SJCRH30 (cell line): Measurements from ENCODE around the gene NPHP4. TPM values are rescaled to one million over a fixed set of nuclear protein-coding genes. Genes with fewer than 3 reads are reported as not detected.
"Not testable (repeated sequence)": the region's sequence is repeated elsewhere in the genome, so short reads cannot be mapped to it uniquely, and the experiment has no call there.

Experiments
- DNase-seq, 2 experiments: peaks; one replicate each; pipeline ENCODE4 v3.0.0-alpha.2; 2015 to 2020
- H3K27ac ChIP-seq: fragments of 250-450 bp; sonication (Bioruptor Pico); 2 replicates; pipeline ENCODE4 v1.5.1; 2020; ENCODE audit warnings: mild to moderate bottlenecking, moderate library complexity
- H3K27me3 ChIP-seq: fragments of 250-450 bp; sonication (Bioruptor Pico); 2 replicates; pipeline ENCODE4 v1.5.1; 2020; ENCODE audit warnings: mild to moderate bottlenecking, moderate library complexity
- H3K36me3 ChIP-seq: fragments of 250-450 bp; sonication (Bioruptor Pico); 2 replicates; pipeline ENCODE4 v1.5.1; 2020; ENCODE audit warnings: mild to moderate bottlenecking, moderate library complexity
- H3K4me1 ChIP-seq: fragments of 250-450 bp; sonication (Bioruptor Pico); 2 replicates; pipeline ENCODE4 v1.5.1; 2020; ENCODE audit warnings: mild to moderate bottlenecking, moderate library complexity
- H3K4me3 ChIP-seq: fragments of 250-450 bp; sonication (Bioruptor Pico); 2 replicates; pipeline ENCODE4 v1.5.1; 2020; ENCODE audit warnings: mild to moderate bottlenecking, moderate library complexity
- H3K9me3 ChIP-seq: fragments of 250-450 bp; sonication (Bioruptor Pico); replicated peaks from 2 replicates; pipeline ENCODE4 v1.5.1; 2020; ENCODE audit warnings: mild to moderate bottlenecking, moderate library complexity
- total RNA-seq: library from RNA; depleted of rRNA; stranded (reverse); fragments of >200 nt; shearing (Covaris generic); gene quantifications from 2 replicates; pipeline ENCODE4 v1.2.3, GENCODE V29; 2014

NPHP4 gene
- total RNA-seq, 1 experiment from 2014 or later: 7.3 TPM

DNA sequence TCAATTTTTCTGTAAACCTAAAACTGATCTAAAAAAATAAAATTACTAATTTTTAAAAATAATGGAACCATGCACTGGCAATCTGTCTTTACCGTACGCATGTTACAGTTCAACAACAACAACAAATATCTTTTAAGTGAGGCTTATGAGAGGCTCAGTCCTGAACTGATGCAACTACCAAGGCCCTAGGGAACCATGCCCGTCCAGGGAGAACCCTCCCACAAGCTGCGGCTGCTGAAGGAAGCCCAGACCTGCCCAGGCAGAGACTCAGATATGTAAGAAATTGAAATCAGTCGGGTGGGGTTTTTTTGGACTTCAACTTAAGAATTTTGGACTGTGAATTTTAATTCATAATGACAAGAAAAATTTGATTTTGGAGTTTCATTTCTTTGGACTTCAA, 91.1 kb downstream of the NPHP4 start:
- Histone ChIP-seq H3K27ac (no peak overlapping the region), H3K27me3 (no peaks in the 10 kb centered on the region), H3K36me3 (peaks cover 5% of the 10 kb centered on the region; the same call in 1 of the 2 replicates), H3K4me3 (no peak overlapping the region), H3K4me1 (no peaks in the 10 kb centered on the region), H3K9me3 (no peaks in the 10 kb centered on the region)
- no peak for DNase-seq

DNA sequence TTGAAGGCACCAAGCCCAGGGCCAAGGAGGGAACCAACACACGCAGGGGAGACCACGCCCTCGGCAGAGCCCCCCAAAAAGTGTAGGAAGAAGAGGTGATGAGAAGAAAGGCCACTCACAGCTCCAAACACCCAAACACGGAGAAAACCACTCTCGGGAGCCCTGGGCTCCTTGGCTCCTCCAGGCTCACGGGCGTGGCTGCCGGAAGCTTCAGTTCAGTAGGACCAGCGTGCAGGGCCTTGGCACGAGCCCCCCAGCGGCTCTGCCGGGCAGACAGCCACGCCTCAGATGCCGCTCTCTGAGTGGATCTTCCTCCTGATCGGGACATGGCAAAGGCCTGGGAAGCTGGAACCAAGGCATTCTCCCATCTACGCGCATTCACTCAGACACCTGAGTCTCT, 94.0 kb downstream of the NPHP4 start:
- Histone ChIP-seq H3K4me1 (no peaks in the 10 kb centered on the region), H3K27ac (no peak overlapping the region), H3K9me3 (no peaks in the 10 kb centered on the region), H3K4me3 (no peak overlapping the region), H3K36me3 (peaks cover 5% of the 10 kb centered on the region; the same call in 1 of the 2 replicates), H3K27me3 (no peaks in the 10 kb centered on the region)
- DNase-seq: no peak

DNA sequence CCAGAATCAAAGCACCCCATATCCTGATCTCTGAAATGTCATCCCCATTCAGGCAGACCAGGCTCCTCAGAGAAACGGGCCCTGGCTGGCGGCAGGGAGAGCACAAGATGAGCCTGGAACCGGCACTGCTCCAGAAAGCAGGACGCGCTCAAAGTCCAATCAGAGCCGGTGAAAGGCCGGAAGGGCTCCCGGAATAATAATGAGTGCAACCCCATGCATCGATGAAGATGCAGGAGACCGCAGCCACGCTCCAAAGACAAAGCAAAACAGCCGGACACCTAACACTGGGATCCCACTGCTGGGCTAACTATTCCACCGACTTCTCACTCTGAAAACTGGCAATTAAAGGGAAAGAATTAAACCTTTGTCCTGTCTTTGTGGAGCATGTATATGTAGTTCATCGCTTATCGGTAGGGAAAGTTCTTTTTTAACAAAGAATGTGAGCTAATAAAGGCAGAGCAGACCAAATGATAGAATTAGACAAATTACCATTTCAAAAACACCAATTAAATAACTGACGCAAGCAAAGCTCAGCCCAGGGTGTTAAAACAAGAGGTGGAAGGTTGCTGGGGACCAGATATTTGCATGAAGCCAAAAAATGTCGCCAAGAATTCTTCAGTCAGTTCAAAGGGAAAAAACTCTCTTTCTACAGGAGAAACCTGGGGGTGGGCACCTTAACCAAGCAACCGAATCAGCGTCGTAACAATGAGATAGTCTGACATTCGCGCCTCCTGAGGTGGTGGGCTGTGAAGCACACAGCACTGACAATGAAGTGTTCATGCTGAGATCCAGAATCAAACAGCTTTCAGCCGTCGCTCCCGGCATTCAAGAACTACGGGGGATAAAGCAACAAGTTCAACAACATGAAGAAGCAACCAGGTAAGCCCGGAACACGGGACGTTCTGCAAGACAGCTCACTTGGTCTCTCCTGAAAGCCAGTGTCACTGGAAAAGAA, 95.2 kb downstream of the NPHP4 start:
- H3K9me3 ChIP-seq: no peaks in the 10 kb centered on the region
- H3K4me1 ChIP-seq: peaks cover under 1% of the 10 kb centered on the region
- H3K36me3 ChIP-seq: no peaks in the 10 kb centered on the region; the same call in 1 of the 2 replicates
- no peaks in the 10 kb centered on the region for H3K27me3 ChIP-seq
- no peak for DNase-seq
- H3K27ac ChIP-seq: no peak overlapping the region
- no peak overlapping the region for H3K4me3 ChIP-seq

DNA sequence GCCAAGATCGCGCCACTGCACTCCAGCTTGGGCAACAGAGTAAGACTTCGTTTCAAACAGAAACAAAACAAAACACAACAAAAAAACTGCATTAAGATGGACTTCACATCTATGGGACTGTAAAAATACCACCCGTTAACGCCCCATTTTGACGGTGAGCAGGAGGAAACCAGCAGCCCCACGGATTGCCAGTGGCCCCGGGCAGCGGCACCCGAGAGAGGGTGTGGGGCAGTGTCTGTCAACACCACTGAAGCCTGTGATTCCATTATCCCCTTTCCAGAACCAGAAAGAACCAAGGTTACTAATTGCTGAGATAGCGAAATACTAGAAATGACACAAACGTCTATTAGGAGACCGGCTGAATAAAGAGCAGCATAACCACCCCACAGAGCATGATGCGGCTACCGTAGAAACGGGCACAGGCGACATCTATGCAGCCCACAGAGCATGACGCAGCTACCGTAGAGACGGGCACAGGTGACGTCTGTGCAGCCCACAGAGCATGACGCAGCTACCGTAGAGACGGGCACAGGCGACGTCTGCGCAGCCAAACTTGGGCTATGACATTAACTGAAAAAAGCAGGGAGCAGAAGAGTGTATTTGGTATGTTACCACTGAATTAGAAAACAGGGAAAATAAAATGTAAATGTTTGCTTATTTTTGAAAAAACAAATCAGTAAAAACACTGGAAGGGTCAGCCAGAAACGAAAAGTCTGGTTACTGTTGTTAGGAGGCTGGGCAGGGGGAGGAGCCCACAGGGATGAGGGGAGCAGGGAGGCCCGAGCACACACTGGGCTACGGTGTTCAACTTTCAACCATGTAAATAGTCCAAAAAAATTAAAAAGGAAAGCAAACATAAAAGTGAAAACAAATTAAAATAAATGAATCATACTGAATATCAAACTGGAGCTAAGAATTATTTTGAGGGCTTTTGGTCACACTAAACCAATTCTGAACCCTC, 96.5 kb downstream of the NPHP4 start:
- no peak overlapping the region for H3K27ac ChIP-seq
- no peaks in the 10 kb centered on the region for H3K27me3 ChIP-seq
- no peak overlapping the region for H3K4me3 ChIP-seq
- no peaks in the 10 kb centered on the region for H3K9me3 ChIP-seq
- no peaks in the 10 kb centered on the region; the same call in 1 of the 2 replicates for H3K36me3 ChIP-seq
- H3K4me1 ChIP-seq: peaks cover 13% of the 10 kb centered on the region
- DNase-seq: no peak

DNA sequence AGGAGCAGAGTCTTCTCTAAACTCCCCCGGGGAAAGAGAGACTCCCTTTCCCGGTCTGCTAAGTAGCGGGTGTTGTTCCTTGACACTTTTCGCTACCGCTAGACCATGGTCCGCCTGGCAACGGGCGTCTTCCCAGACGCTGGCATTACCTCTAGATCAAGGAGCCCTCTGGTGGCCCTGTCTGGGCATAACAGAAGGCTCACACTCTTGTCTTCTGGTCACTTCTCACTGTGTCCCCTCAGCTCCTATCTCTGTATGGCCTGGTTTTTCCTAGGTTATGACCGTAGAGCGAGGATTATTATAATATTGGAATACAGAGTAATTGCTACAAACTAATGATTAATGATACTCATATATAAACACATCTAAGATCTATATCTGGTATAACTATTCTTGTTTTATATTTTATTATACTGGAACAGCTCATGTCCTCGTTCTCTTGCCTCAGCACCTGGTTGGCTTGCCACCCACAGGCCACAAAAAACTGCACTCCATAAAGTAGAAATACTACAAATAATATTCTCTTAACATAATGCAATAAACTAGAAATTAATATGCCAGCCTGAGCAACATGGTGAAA, 98.4 kb downstream of the NPHP4 start:
- DNase-seq: peak; percentile 24 to 29
- not testable (repeated sequence) for H3K4me3 ChIP-seq, H3K36me3 ChIP-seq, H3K27ac ChIP-seq, H3K9me3 ChIP-seq, H3K27me3 ChIP-seq
- peaks cover 30% of the 10 kb centered on the region for H3K4me1 ChIP-seq

DNA sequence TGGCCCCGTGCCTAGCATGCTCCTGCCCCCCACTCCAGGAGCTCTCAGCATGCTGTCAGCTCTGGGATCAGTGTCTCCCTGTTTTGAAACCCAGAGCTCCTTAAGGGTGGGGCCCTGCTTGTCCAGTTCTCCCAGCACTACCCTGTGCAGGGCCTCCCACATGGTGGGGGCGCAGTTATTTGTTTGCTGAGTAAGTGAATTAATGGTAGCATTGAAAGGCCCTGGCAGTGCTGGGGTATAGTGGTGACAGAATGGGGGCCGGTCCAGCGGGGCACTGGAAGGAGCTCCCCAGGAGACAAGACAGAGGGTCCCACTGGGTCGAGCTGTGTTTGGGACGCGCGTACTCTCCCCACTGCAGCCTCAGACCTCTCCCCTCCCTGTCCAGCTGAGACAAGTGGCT, 99.9 kb downstream of the NPHP4 start:
- DNase-seq: no peak
- no peak overlapping the region for H3K27ac ChIP-seq
- no peaks in the 10 kb centered on the region for H3K27me3 ChIP-seq
- no peaks in the 10 kb centered on the region; the same call in 1 of the 2 replicates for H3K36me3 ChIP-seq
- H3K4me1 ChIP-seq: peaks cover 30% of the 10 kb centered on the region
- H3K9me3 ChIP-seq: no peaks in the 10 kb centered on the region
- H3K4me3 ChIP-seq: no peak overlapping the region

DNA sequence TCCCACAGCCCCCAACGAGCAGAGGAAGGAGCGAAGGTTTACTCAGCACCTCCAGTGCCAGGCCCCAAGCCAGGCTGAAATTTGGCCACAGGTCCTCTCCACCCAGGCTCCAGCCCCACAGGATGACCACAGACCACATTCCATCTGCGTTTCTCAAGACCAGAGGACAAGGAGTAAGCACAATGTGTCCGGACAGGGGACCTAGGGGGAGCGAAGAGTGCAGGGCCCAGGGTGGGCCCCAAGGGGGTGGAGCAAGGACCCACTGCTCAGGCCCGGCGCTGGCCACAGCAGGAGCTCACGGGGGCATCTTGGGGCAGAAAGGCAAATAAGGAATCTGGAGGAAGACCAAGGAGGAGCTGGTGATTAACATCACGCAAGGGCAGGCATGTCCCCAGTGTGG, 100.5 kb downstream of the NPHP4 start:
- DNase-seq: peak in 1 of 2 experiments; percentile 16
- Histone ChIP-seq H3K4me3 (no peak overlapping the region), H3K9me3 (no peaks in the 10 kb centered on the region), H3K27me3 (no peaks in the 10 kb centered on the region), H3K27ac (peak overlapping the region; percentile 10; the same call in 1 of the 2 replicates), H3K4me1 (peaks cover 30% of the 10 kb centered on the region), H3K36me3 (no peaks in the 10 kb centered on the region)

DNA sequence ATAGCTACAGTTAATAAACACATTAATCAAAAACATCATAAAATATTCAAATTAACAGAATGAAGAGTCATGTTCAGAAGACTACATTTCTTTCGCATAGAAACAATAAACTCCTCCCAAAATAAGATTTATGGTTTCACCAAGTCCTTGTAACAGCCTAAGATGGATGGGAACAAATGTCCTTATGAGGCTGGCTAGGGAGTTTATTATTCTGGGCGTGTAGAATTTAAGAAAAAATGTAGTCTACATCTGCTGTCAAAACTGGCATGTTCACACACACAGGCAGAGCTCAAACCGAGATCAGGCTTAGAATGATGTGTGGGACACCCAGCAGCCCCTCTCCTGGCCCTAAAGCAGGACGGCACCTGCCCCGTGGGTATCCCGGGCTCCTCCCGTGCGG, 101.1 kb downstream of the NPHP4 start:
- no peak overlapping the region for H3K4me3 ChIP-seq
- no peaks in the 10 kb centered on the region for H3K27me3 ChIP-seq
- DNase-seq: peak in 1 of 2 experiments; percentile 58
- H3K9me3 ChIP-seq: no peaks in the 10 kb centered on the region
- H3K4me1 ChIP-seq: peaks cover 30% of the 10 kb centered on the region
- H3K36me3 ChIP-seq: no peaks in the 10 kb centered on the region
- peak overlapping the region; percentile 64 for H3K27ac ChIP-seq

DNA sequence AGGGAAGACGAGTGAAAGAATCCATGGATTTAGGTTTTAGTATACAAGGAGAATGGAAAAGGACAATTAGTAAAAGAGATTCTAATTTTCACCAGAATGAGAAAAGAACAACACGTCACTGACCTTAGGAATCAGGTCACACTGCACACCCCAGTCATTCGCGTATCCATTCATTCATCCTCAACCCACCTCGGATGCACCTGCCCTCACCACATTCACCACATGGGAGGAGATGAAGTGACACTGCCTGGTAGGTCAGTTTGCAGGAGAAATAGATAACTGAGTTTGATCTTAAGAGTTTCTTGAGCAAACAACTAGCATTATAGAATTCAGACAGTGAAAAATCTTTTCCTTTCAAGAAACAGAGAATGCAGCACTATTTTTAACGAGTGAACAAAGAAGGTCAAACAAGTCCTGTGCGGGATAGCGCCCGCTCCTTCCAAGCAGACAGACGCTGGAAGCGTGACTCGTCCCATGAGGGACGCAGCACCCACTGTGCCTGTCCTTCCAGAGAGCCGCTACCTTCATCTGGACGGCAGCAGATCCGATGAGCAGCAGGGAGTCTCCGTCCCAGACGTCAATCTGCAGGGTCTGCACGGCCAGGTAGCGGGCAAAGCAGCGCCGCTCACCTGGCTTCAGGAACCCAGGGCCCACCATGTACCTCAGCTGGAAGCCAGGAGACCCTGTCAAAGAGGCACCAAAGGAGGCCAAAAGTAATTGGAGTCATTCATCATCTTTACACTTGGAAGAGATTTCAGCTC, 101.7 kb downstream of the NPHP4 start:
- Histone ChIP-seq H3K27me3 (no peaks in the 10 kb centered on the region), H3K4me3 (no peak overlapping the region), H3K9me3 (no peaks in the 10 kb centered on the region), H3K27ac (peak overlapping the region; percentile 64), H3K36me3 (no peaks in the 10 kb centered on the region), H3K4me1 (peaks cover 30% of the 10 kb centered on the region)
- DNase-seq: peak in 1 of 2 experiments; percentile 30

DNA sequence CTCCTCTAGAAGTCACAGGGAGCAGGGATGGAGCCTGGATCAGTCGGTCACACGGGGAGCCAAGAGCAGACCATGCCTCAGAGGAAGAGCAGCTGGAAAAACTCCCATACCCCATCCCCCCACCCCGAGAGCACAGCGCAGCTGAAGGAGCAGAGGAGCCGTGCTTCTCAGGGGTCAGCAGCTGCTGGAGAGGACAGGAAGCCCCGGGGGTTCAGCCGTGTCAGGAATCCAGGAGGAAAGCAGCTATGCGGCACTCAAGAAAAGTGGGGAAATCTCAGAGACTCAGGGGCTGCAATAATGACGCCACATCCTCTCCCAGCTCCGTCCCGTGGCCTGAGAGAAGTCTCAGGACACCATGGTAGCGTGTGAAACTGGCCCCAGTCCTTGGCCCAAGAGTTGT, 102.3 kb downstream of the NPHP4 start:
- H3K27ac ChIP-seq: peak overlapping the region; percentile 64
- peak; percentile 86 to 91 for DNase-seq

DNA sequence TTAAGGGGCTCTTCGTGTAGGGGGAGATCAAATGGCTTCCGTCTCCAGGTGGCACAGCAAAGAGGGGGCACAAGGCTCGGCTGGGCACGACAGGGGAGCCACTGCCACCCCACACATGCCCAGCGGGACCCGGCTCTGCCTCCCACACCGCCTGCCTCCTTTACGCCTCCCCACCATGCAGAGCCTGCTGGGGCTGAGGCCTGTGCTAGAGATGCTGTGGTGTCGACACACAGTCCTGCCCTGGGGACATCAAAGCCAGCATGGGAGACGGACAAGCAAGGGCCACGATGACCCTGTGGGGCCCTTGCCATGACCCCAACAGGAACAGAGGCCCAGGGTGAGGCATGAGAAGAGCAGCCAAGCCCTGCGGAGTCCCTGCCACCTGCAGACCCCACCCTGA, 102.8 kb downstream of the NPHP4 start:
- DNase-seq: no peak
- Histone ChIP-seq H3K36me3 (no peaks in the 10 kb centered on the region), H3K4me1 (peaks cover 30% of the 10 kb centered on the region), H3K9me3 (no peaks in the 10 kb centered on the region), H3K4me3 (no peak overlapping the region), H3K27ac (peak overlapping the region; percentile 64), H3K27me3 (no peaks in the 10 kb centered on the region)

More for the DNA sequence above, 102.3 kb downstream of the NPHP4 start:
- no peak overlapping the region for H3K4me3 ChIP-seq
- no peaks in the 10 kb centered on the region for H3K27me3 ChIP-seq
- H3K4me1 ChIP-seq: peaks cover 30% of the 10 kb centered on the region
- no peaks in the 10 kb centered on the region for H3K36me3 ChIP-seq
- H3K9me3 ChIP-seq: no peaks in the 10 kb centered on the region

DNA sequence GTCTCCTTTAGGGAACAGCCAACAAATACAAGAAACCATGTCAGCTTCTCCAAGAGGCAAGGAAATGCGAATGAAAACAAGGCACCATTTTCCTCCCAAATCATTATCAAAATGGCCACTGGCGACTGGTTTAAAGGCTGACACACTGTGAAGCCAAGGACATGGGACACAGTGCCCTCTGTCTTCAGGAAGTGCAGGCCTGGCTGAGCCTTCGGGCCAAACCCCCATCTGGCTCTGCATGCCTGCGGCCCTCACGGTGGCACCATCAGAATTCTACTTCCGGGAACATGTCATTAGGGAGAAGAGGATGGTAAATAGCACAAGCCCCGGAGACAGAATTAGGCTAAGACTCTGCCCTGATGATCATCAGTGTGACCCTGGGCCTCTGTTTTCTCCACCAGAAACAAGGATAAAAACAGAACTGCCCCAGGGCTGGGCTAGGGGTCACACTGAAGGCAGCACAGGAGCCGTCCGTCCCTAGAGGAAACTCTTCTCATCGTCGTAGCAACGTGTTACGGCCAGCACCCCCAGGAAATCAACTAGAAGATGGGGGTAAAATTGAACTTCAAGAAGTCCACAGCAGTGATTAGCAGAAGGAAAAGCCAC, 103.5 kb downstream of the NPHP4 start:
- no peaks in the 10 kb centered on the region for H3K27me3 ChIP-seq
- no peaks in the 10 kb centered on the region for H3K36me3 ChIP-seq
- no peak overlapping the region for H3K4me3 ChIP-seq
- no peaks in the 10 kb centered on the region for H3K9me3 ChIP-seq
- no peak overlapping the region for H3K27ac ChIP-seq
- peaks cover 30% of the 10 kb centered on the region for H3K4me1 ChIP-seq
- DNase-seq: no peak

DNA sequence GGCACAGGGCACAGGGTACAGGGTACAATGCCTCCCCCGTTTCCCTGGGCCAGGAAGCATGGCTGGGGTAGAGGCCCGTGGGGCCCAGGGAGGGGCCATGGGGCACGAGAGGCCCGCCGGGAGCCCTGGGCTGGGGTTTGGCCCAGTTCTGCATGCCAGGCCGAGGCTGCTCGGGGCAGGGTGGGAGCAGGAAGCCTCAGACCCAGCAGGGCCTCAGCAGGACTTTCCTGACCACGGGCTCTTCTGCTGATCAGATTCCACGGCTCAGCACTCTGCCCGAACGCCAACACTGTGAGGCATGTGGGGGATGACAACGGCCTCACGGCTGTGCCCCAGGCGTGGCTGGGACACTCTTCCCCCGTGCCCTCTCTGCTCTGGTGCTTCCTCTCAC, 104.3 kb downstream of the NPHP4 start:
- Histone ChIP-seq H3K4me3 (no peak overlapping the region), H3K4me1 (peaks cover 30% of the 10 kb centered on the region), H3K9me3 (no peaks in the 10 kb centered on the region), H3K36me3 (no peaks in the 10 kb centered on the region), H3K27me3 (no peaks in the 10 kb centered on the region), H3K27ac (no peak overlapping the region)
- no peak for DNase-seq
